HCT116 (cell line): ENCODE measurements around the gene ZNF791. TPM values are rescaled to one million over a fixed set of nuclear protein-coding genes. Genes with fewer than 3 reads are reported as not detected.

Experiments used
- ATAC-seq: fragments of 200-7000 bp; cut with Tn5 transposase; 2 replicates; pipeline ENCODE4 v1.9.1; 2020; ENCODE audit warnings: mild to moderate bottlenecking, moderate library complexity
- BruUV-seq: library from RNA; stranded (reverse); fragments of 400-500 nt; replicated peaks from 2 replicates; lab custom pipeline; 2021; lab: Mats Ljungman, UMichigan
- CTCF ChIA-PET: fragments of 300-600 bp; sonication (Branson Sonifier 250); formaldehyde crosslinking; loops from one replicate; lab custom pipeline; 2021; ENCODE audit warnings: antibody characterized with exemption; lab: Charles Lee
- POLR2A ChIA-PET: fragments of 300-600, 350-600 bp; sonication (Branson Sonifier 250); formaldehyde crosslinking; loops from one replicate; lab custom pipeline; 2021; ENCODE audit warnings: antibody characterized with exemption; lab: Charles Lee
- RAD21 ChIA-PET, 2 experiments: fragments of 300-600 bp; sonication (Branson Sonifier 250); formaldehyde crosslinking; loops; one replicate each; lab custom pipeline; 2023; ENCODE audit warnings: low total read pairs in 2 of 2; ENCODE audit not compliant: uncharacterized antibody in 2 of 2, unreplicated experiment in 2 of 2, low non-redundant PET in 1 of 2; lab: Charles Lee
- DNase-seq: peaks from one replicate; pipeline ENCODE4 v3.0.0-alpha.2; 2010; ENCODE audit warnings: low read depth, low spot score
- H2AFZ ChIP-seq: fragments of 200-600 bp; shearing (Covaris generic), sonication (generic); 2 replicates; pipeline ENCODE4 v1.6.1; 2017; ENCODE audit warnings: low read depth, mixed run types, mixed read lengths, antibody characterized with exemption, low read length; ENCODE audit not compliant: poor library complexity, severe bottlenecking
- H3K27ac ChIP-seq: 2 replicates; pipeline ENCODE4 v1.5.1; 2012; ENCODE audit warnings: low read depth, low read length
- H3K27me3 ChIP-seq: fragments of 200-600 bp; sonication (generic); 2 replicates; pipeline ENCODE4 v1.6.1; 2016; ENCODE audit warnings: mixed run types, low read length, mixed read lengths; ENCODE audit not compliant: insufficient read depth
- H3K36me3 ChIP-seq, 2 experiments: fragments of 200-500 bp in 1 of 2; fragments of 200-600 bp in 1 of 2; sonication (Bioruptor generic) in 1 of 2; sonication (generic) in 1 of 2; 2 replicates each; pipeline versions ENCODE4 v1.5.1 to v1.6.1; 2014 to 2016; ENCODE audit warnings: low read length in 2 of 2, inconsistent platforms in 1 of 2, mixed read lengths in 1 of 2, mixed run types in 1 of 2; ENCODE audit not compliant: insufficient read depth in 2 of 2, control insufficient read depth in 1 of 2
- H3K4me1 ChIP-seq, 2 experiments: fragments of 200-600 bp in 1 of 2; sonication (generic) in 1 of 2; 2 replicates each; pipeline versions ENCODE4 v1.5.1 to v1.6.1; 2012 to 2017; ENCODE audit warnings: low read length in 2 of 2, inconsistent platforms in 1 of 2, mild to moderate bottlenecking in 1 of 2, mixed read lengths in 1 of 2, mixed run types in 1 of 2, moderate library complexity in 1 of 2; ENCODE audit not compliant: insufficient read depth in 2 of 2, control insufficient read depth in 1 of 2
- H3K4me2 ChIP-seq: fragments of 200-600 bp; sonication (generic); 2 replicates; pipeline ENCODE4 v1.6.1; 2017; ENCODE audit warnings: mixed run types, low read length, mixed read lengths
- H3K4me3 ChIP-seq, 2 experiments: fragments of 200-600 bp in 1 of 2; sonication (generic) in 1 of 2; replicated peaks in 1 of 2; 2 replicates each; pipeline ENCODE4 v1.5.1; 2011 to 2016; ENCODE audit warnings: low read length in 2 of 2, control low read depth in 1 of 2, low read depth in 1 of 2, mild to moderate bottlenecking in 1 of 2, mixed read lengths in 1 of 2, mixed run types in 1 of 2
- H3K79me2 ChIP-seq: fragments of 200-600 bp; sonication (generic); 2 replicates; pipeline ENCODE4 v1.6.1; 2017; ENCODE audit warnings: mild to moderate bottlenecking, mixed run types, low read length, moderate library complexity, mixed read lengths; ENCODE audit not compliant: insufficient read depth
- H3K9ac ChIP-seq: fragments of 200-600 bp; sonication (generic); 2 replicates; pipeline ENCODE4 v1.6.1; 2016; ENCODE audit warnings: low read length, mixed read lengths
- H3K9me2 ChIP-seq: fragments of 200-600 bp; sonication (generic), shearing (Covaris generic); 2 replicates; pipeline ENCODE4 v1.6.1; 2017; ENCODE audit warnings: mixed run types, mild to moderate bottlenecking, moderate library complexity; ENCODE audit not compliant: insufficient read depth
- H3K9me3 ChIP-seq, 2 experiments: fragments of 200-500 bp in 1 of 2; fragments of 200-600 bp in 1 of 2; sonication (Bioruptor generic) in 1 of 2; sonication (generic) in 1 of 2; 2 replicates each; pipeline ENCODE4 v1.6.1; 2014 to 2017; ENCODE audit warnings: low read length in 2 of 2, mixed read lengths in 2 of 2, inconsistent platforms in 1 of 2, low read depth in 1 of 2, mild to moderate bottlenecking in 1 of 2, mixed run types in 1 of 2, moderate library complexity in 1 of 2; ENCODE audit not compliant: control insufficient read depth in 1 of 2, insufficient read depth in 1 of 2
- H4K20me1 ChIP-seq: fragments of 200-600 bp; sonication (generic), shearing (Covaris generic); 2 replicates; pipeline ENCODE4 v1.6.1; 2017; ENCODE audit warnings: mixed run types, mild to moderate bottlenecking, moderate library complexity; ENCODE audit not compliant: insufficient read depth
- CBX3 ChIP-seq: IDR thresholded peaks from 2 replicates; pipeline ENCODE4 v1.6.1; 2012; ENCODE audit warnings: low read depth
- CEBPB ChIP-seq: IDR thresholded peaks from 2 replicates; pipeline ENCODE4 v1.6.1; 2012; ENCODE audit warnings: low read depth
- ELF1 ChIP-seq: IDR thresholded peaks from 2 replicates; pipeline ENCODE4 v1.6.1; 2012; ENCODE audit warnings: low read depth, borderline replicate concordance
- EZH2phosphoT487 ChIP-seq: fragments of 200-600 bp; IDR thresholded peaks from 2 replicates; pipeline ENCODE4 v1.6.1; 2018; ENCODE audit warnings: antibody characterized with exemption, borderline replicate concordance
- JUND ChIP-seq: IDR thresholded peaks from 2 replicates; pipeline ENCODE4 v1.6.1; 2012
- MAX ChIP-seq: IDR thresholded peaks from 2 replicates; pipeline ENCODE4 v1.6.1; 2012
- POLR2AphosphoS5 ChIP-seq: IDR thresholded peaks from 2 replicates; pipeline ENCODE4 v1.6.1; 2011; ENCODE audit warnings: mild to moderate bottlenecking, low read depth, low read length, moderate library complexity
- ZNF274 ChIP-seq: fragments of 200-500 bp; sonication (Bioruptor generic); IDR thresholded peaks from 2 replicates; pipeline ENCODE4 v1.6.1; 2014; ENCODE audit warnings: mild to moderate bottlenecking, low read depth, low read length, inconsistent platforms
- intact Hi-C: fragments of 100-400 bp; cut with micrococcal nuclease; formaldehyde crosslinking; loops from 2 replicates; pipeline ENCODE4 v1.10.0; 2022
- total RNA-seq: library from RNA; stranded (reverse); gene quantifications from one replicate; pipeline ENCODE4 v1.2.1, GENCODE V29; 2021; ENCODE audit not compliant: unreplicated experiment
- TF ChIP-seq, protein P1 (sequence below): IDR thresholded peaks from 2 replicates; pipeline ENCODE4 v1.6.1; 2012; ENCODE audit warnings: low read depth
- TF ChIP-seq, protein P2 (sequence below): IDR thresholded peaks from 2 replicates; pipeline ENCODE4 v1.6.1; 2012

The ZNF791 gene
- total RNA-seq, 1 experiment from 2014 or later, result 21.2 TPM

- TF ChIP-seq, protein P1, sequence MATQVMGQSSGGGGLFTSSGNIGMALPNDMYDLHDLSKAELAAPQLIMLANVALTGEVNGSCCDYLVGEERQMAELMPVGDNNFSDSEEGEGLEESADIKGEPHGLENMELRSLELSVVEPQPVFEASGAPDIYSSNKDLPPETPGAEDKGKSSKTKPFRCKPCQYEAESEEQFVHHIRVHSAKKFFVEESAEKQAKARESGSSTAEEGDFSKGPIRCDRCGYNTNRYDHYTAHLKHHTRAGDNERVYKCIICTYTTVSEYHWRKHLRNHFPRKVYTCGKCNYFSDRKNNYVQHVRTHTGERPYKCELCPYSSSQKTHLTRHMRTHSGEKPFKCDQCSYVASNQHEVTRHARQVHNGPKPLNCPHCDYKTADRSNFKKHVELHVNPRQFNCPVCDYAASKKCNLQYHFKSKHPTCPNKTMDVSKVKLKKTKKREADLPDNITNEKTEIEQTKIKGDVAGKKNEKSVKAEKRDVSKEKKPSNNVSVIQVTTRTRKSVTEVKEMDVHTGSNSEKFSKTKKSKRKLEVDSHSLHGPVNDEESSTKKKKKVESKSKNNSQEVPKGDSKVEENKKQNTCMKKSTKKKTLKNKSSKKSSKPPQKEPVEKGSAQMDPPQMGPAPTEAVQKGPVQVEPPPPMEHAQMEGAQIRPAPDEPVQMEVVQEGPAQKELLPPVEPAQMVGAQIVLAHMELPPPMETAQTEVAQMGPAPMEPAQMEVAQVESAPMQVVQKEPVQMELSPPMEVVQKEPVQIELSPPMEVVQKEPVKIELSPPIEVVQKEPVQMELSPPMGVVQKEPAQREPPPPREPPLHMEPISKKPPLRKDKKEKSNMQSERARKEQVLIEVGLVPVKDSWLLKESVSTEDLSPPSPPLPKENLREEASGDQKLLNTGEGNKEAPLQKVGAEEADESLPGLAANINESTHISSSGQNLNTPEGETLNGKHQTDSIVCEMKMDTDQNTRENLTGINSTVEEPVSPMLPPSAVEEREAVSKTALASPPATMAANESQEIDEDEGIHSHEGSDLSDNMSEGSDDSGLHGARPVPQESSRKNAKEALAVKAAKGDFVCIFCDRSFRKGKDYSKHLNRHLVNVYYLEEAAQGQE, result no peak
- no peak for TF ChIP-seq POLR2AphosphoS5
- no peak for TF ChIP-seq MAX
- TF ChIP-seq JUND, result no peak
- TF ChIP-seq EZH2phosphoT487, result no peak
Observed at GRCh38 chr19:12626958-12627357, 16.2 kb downstream of the ZNF791 start (continued).

DNA sequence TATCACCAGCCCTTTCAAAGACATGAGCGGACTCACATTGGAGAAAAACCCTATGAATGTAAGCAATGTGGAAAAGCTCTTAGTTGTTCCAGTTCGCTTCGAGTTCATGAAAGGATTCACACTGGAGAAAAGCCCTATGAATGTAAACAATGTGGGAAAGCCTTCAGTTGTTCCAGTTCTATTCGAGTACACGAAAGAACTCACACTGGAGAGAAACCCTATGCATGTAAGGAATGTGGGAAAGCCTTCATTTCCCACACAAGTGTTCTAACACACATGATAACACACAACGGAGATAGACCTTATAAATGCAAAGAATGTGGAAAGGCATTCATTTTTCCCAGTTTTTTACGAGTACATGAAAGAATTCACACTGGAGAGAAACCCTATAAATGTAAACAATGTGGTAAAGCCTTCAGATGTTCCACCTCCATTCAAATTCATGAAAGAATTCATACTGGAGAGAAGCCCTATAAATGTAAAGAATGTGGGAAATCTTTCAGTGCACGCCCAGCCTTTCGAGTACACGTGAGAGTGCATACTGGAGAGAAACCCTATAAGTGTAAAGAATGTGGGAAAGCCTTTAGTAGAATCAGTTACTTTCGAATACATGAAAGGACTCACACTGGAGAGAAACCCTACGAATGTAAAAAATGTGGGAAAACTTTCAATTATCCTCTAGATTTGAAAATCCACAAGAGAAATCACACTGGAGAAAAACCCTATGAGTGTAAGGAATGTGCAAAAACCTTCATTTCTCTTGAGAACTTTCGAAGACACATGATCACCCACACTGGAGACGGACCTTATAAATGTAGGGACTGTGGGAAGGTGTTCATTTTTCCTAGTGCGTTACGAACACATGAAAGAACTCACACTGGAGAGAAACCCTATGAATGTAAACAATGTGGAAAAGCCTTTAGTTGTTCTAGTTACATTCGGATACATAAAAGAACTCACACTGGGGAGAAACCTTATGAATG, 17.6 kb downstream of the ZNF791 start:
- Histone ChIP-seq H3K27ac (no peak overlapping the region), H3K9ac (no peak overlapping the region), H3K9me2 (no peaks in the 10 kb centered on the region), H3K79me2 (0 out of 2 replicates have a peak, but pooled peaks cover 3% of the 10 kb centered on the region), H3K4me2 (no peak overlapping the region), H3K9me3 (peaks cover 27 to 28% of the 10 kb centered on the region in 2 experiments; a peak in 3 of 4 replicates), H3K27me3 (no peaks in the 10 kb centered on the region), H4K20me1 (no peaks in the 10 kb centered on the region), H3K4me3 (no peak overlapping the region), H3K4me1 (no peaks in the 10 kb centered on the region), H2AFZ (no peak overlapping the region), H3K36me3 (peaks cover 23 to 49% of the 10 kb centered on the region in 2 experiments)
- CTCF ChIA-PET, result no interaction called here
- TF ChIP-seq ZNF274, result peak; percentile 71
- TF ChIP-seq, protein P2, sequence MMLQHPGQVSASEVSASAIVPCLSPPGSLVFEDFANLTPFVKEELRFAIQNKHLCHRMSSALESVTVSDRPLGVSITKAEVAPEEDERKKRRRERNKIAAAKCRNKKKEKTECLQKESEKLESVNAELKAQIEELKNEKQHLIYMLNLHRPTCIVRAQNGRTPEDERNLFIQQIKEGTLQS, result no peak
- TF ChIP-seq CEBPB, result no peak
- 0 out of 2 replicates have a peak, but pooled peaks have one; percentile 11 for TF ChIP-seq CBX3
- TF ChIP-seq ELF1, result no peak
- DNase-seq (no peak), ATAC-seq (no peak)
- POLR2A ChIA-PET, result no interaction called here
- no TSS peak for BruUV-seq
- intact Hi-C loops, result no loop called here
- RAD21 ChIA-PET, result no interaction called here
